ENCODE data around the gene PRKACG.
A peak's percentile ranks its signal among the peaks of the same experiment; 100 is the strongest.
"Not testable (repeated sequence)": the region's sequence is repeated elsewhere in the genome, so short reads cannot be mapped to it uniquely, and the experiment has no call there.

The PRKACG gene

DNA sequence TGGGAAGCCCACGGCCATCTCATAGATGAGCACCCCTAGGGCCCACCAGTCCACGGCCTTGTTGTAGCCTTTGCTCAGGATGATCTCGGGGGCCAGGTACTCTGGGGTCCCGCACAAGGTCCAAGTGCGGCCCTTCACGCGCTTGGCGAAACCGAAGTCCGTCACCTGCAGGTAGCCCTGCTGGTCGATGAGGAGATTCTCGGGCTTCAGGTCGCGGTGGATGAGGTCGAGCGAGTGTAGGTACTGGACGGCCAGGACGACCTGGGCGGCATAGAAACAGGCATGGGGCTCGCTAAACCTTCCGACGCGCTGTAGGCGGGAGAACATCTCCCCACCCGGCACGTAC, 558 bp downstream of the PRKACG start:
- no peaks in the 10 kb centered on the region for H3K36me3 Mint-ChIP-seq (ENCODE audit: low read depth)
- H3K27me3 Mint-ChIP-seq: peaks cover 5% of the 10 kb centered on the region
- H3K4me1 Mint-ChIP-seq (ENCODE audit: low read depth): peaks cover 36% of the 10 kb centered on the region
- H3K9me3 Mint-ChIP-seq: no peaks in the 10 kb centered on the region
- H3K27ac Mint-ChIP-seq: peak overlapping the region; percentile 64
- H3K4me3 Mint-ChIP-seq: no peak overlapping the region
- intact Hi-C loops (cut with micrococcal nuclease): no loop called here

DNA sequence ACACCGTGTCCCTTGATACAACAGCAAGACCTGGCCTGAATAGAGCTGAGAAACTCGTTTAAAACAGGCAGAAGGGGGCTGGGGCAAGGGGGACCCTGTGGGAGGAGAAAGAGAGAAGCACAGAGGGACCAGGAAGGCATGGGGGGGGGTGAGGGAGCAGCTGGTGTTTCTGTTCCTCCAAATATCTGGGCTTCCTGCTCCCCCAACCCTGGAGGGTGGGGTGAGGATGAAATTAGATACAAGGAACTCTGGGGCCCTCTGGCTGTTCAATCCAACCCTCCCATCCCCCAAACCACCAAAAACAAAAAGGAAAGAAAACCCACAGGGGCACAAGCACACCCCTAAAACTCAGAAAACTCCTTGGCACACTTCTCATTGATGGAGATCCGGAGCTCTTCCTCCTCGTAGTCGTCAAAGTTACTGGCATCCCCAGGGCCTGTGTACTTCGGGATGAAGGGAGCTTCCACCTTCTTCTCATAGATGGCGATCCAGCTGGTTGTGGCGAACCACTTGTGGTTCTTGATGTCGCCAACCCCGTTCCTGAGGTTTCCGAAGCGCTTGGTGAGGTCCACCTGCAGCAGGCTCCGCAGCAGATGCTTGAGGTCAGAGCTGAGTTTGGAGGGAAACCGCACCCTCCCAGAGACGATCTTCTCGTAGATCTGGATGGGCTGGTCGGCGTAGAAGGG, 1.1 kb downstream of the PRKACG start:
- Mint-ChIP-seq H3K4me1 (ENCODE audit: low read depth) (peaks cover 31% of the 10 kb centered on the region), H3K36me3 (ENCODE audit: low read depth) (no peaks in the 10 kb centered on the region), H3K27ac (peak overlapping the region; percentile 64), H3K9me3 (no peaks in the 10 kb centered on the region), H3K4me3 (peak overlapping the region; percentile 33), H3K27me3 (peaks cover 5% of the 10 kb centered on the region)
- intact Hi-C loops (cut with micrococcal nuclease): no loop called here

- H3K27me3 Mint-ChIP-seq: peaks cover 5% of the 10 kb centered on the region
- H3K9me3 Mint-ChIP-seq: no peaks in the 10 kb centered on the region
- peaks cover 22% of the 10 kb centered on the region for H3K4me1 Mint-ChIP-seq (ENCODE audit: low read depth)
- no peak overlapping the region for H3K27ac Mint-ChIP-seq
- no peaks in the 10 kb centered on the region for H3K36me3 Mint-ChIP-seq (ENCODE audit: low read depth)
- H3K4me3 Mint-ChIP-seq: no peak overlapping the region
- intact Hi-C loops (cut with micrococcal nuclease): loop anchor here (10.0 kb wide), 1 partner anchor 165 kb away; no protein-coding TSS in a partner anchor
Measured at GRCh38 chr9:69009708-69010107, 4.2 kb downstream of the PRKACG start.

DNA sequence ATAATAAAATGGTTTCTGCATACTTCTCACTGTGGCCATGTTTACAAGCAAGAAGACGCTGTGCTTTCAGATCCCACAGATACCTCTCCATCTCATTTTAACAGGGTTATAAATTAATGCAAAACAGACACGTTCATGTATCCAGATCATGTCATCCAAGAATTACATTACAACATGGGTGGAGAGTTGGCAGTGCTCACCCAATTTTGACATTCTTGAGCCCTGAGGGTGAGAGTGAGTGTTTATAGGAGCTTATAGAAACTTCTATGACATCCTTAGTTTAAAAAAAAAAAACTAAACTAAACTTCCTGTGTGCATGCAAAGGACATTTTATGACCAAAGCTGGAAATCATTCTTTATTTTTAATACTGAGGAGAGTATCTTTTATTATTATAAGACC, 9.1 kb downstream of the PRKACG start:
- Mint-ChIP-seq H3K27ac (no peak overlapping the region), H3K27me3 (no peaks in the 10 kb centered on the region), H3K4me1 (ENCODE audit: low read depth) (no peaks in the 10 kb centered on the region), H3K36me3 (ENCODE audit: low read depth) (no peaks in the 10 kb centered on the region), H3K9me3 (no peaks in the 10 kb centered on the region), H3K4me3 (no peak overlapping the region)
- intact Hi-C loops (cut with micrococcal nuclease): loop anchor here (5.0 to 10.0 kb wide), 2 partner anchors 160 to 298 kb away; partner anchors contain the start of gene PIP5K1B

DNA sequence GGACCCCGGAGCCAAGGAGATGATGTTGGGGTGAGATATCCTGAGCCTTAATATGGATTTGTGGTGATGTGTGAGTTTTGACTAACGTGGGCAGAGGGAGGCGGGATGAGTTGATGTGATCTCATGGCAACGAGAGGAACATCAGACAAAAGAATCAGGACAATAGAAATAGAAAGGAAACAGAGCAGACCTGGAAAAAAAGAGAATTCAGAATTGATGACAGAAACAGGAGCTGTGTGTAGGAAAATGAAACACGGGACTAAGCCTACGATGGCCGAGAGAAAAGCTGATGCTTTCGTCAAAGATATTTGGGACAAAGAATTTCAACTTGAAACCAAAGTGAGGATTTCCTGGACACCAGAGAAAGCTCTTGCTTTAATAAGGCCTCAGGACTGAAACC, 10.9 kb downstream of the PRKACG start:
- no peaks in the 10 kb centered on the region for H3K9me3 Mint-ChIP-seq
- H3K36me3 Mint-ChIP-seq (ENCODE audit: low read depth): no peaks in the 10 kb centered on the region
- H3K27me3 Mint-ChIP-seq: no peaks in the 10 kb centered on the region
- no peak overlapping the region for H3K4me3 Mint-ChIP-seq
- intact Hi-C loops (cut with micrococcal nuclease): loop anchor here (5.0 to 10.0 kb wide), 2 partner anchors 158 to 296 kb away; partner anchors contain the start of gene PIP5K1B
- no peak overlapping the region for H3K27ac Mint-ChIP-seq
- H3K4me1 Mint-ChIP-seq (ENCODE audit: low read depth): peaks cover 16% of the 10 kb centered on the region

DNA sequence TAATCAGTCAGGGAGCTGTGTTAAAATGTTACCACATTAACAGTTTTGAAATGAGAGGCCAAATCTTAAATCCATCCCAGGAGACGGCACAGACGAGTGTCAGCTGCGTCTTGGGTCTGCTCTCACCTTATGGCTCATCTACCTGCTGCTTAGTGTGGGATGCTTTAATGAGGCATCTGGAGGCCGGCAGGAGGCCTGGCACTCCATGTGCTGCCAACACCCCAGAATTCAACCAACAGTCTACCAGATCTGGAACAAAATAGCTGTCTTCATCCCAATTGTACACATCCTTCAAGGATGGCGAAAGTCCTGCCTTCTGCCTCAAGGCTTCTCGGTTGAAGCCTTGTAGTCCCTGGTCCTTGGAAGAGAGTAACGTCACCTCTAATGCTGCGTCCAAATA, 12.0 kb downstream of the PRKACG start:
- Mint-ChIP-seq H3K9me3 (no peaks in the 10 kb centered on the region), H3K4me1 (ENCODE audit: low read depth) (peaks cover 27% of the 10 kb centered on the region), H3K4me3 (no peak overlapping the region), H3K27me3 (no peaks in the 10 kb centered on the region), H3K27ac (no peak overlapping the region), H3K36me3 (ENCODE audit: low read depth) (no peaks in the 10 kb centered on the region)
- intact Hi-C loops (cut with micrococcal nuclease): loop anchor here (5.0 to 10.0 kb wide), 2 partner anchors 157 to 295 kb away; partner anchors contain the start of gene PIP5K1B

GRCh38 chr9:68999393-69000105, 14.4 kb downstream of the PRKACG start:
- H3K4me1 Mint-ChIP-seq (ENCODE audit: low read depth): peaks cover 47% of the 10 kb centered on the region
- no peak overlapping the region for H3K4me3 Mint-ChIP-seq
- H3K9me3 Mint-ChIP-seq: no peaks in the 10 kb centered on the region
- peak overlapping the region; percentile 89 for H3K27ac Mint-ChIP-seq
- no peaks in the 10 kb centered on the region for H3K36me3 Mint-ChIP-seq (ENCODE audit: low read depth)
- intact Hi-C loops (cut with micrococcal nuclease): loop anchor here (1.0 to 10.0 kb wide), 5 partner anchors 47 to 415 kb away; partner anchors contain the start of gene PIP5K1B
- H3K27me3 Mint-ChIP-seq: no peaks in the 10 kb centered on the region

DNA sequence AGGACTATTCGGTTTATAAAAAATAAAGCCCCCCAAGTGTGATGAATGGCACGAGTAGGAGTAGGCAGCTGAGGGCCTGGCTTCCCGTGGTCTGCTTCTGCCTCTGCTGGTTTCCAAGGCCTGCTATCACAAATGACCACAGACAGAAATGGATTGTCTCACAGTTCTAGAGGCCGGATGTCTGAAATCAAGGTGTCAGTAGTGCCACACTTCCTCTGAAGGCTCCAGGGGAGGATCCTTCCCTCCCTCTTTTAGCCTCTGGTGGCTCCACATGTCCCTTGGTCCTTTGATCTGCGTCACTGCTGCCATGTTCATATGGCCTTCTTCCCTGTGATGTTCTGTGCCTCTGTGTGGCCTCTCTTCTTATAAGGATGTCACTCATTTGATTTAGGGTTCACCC, 15.1 kb downstream of the PRKACG start:
- Mint-ChIP-seq H3K4me3 (no peak overlapping the region), H3K36me3 (ENCODE audit: low read depth) (no peaks in the 10 kb centered on the region), H3K27me3 (no peaks in the 10 kb centered on the region), H3K27ac (peak overlapping the region; percentile 89), H3K4me1 (ENCODE audit: low read depth) (peaks cover 47% of the 10 kb centered on the region), H3K9me3 (no peaks in the 10 kb centered on the region)
- intact Hi-C loops (cut with micrococcal nuclease): loop anchor here (1.0 to 5.0 kb wide), 3 partner anchors 47 to 415 kb away; a partner anchor contains a TSS

- intact Hi-C loops (cut with micrococcal nuclease): loop anchor here (5.0 kb wide), 2 partner anchors 46 to 216 kb away; a partner anchor contains a TSS
- Mint-ChIP-seq H3K27ac (peak overlapping the region; percentile 89), H3K4me1 (ENCODE audit: low read depth) (peaks cover 47% of the 10 kb centered on the region), H3K27me3 (no peaks in the 10 kb centered on the region), H3K36me3 (ENCODE audit: low read depth) (peaks cover under 1% of the 10 kb centered on the region), H3K9me3 (no peaks in the 10 kb centered on the region), H3K4me3 (no peak overlapping the region)
Measured at GRCh38 chr9:68998385-68998784, 15.5 kb downstream of the PRKACG start.

DNA sequence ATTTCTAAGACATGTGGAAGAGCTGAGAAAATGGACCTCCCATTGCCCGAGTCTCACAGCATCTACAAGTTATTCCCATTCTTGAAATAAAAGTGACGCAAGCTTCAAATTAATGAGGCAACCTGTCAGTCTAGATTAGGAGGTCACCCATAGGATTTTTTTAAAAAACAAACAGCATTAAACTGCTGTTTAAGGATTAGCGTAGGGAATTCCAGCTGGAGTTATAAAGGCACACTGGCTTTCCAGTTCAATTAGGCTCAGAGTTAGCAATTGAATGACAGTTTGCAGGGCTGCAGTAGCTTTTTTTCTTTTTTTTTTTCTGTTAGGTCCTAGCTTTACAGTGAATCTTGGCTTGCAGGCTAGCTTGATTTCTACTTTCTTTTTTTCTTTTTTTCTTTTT, 16.2 kb downstream of the PRKACG start:
- Mint-ChIP-seq H3K4me1 (ENCODE audit: low read depth) (peaks cover 47% of the 10 kb centered on the region), H3K27me3 (no peaks in the 10 kb centered on the region), H3K36me3 (ENCODE audit: low read depth) (peaks cover 6% of the 10 kb centered on the region), H3K4me3 (no peak overlapping the region), H3K27ac (peak overlapping the region; percentile 89), H3K9me3 (no peaks in the 10 kb centered on the region)
- intact Hi-C loops (cut with micrococcal nuclease): loop anchor here (5.0 kb wide), 2 partner anchors 45 to 215 kb away; a partner anchor contains a TSS

GRCh38 chr9:68996462-68996861, 17.5 kb downstream of the PRKACG start:
- peak overlapping the region; percentile 54 for H3K4me3 Mint-ChIP-seq
- H3K36me3 Mint-ChIP-seq (ENCODE audit: low read depth): peaks cover 6% of the 10 kb centered on the region
- no peaks in the 10 kb centered on the region for H3K9me3 Mint-ChIP-seq
- H3K27ac Mint-ChIP-seq: peak overlapping the region; percentile 89
- intact Hi-C loops (cut with micrococcal nuclease): loop anchor here (1.0 to 5.0 kb wide), 3 partner anchors 18 to 214 kb away; a partner anchor contains a TSS
- H3K4me1 Mint-ChIP-seq (ENCODE audit: low read depth): peaks cover 50% of the 10 kb centered on the region
- no peaks in the 10 kb centered on the region for H3K27me3 Mint-ChIP-seq

DNA sequence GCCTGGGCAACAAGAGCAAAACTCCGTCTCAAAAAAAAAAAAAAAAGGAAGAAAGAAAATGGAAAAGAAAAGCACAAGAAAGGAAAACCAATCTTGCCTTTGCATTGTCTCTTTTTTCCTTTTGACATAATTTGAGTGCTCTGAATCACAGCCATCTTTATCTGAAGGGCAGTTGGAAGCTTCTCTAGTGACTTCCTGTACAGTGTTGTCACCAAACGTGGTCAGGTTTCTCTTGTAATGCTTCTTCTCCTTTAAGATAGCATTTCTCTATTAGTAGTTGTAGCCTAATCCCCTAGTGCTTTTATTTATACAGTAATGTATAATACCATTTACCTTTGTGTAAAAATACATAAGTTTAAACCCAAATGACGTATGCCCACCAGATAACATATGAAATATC, 18.1 kb downstream of the PRKACG start:
- H3K27ac Mint-ChIP-seq: peak overlapping the region; percentile 89
- H3K4me1 Mint-ChIP-seq (ENCODE audit: low read depth): peaks cover 56% of the 10 kb centered on the region
- H3K27me3 Mint-ChIP-seq: no peaks in the 10 kb centered on the region
- no peak overlapping the region for H3K4me3 Mint-ChIP-seq
- H3K36me3 Mint-ChIP-seq (ENCODE audit: low read depth): peaks cover 6% of the 10 kb centered on the region
- intact Hi-C loops (cut with micrococcal nuclease): loop anchor here (1.0 to 5.0 kb wide), 3 partner anchors 17 to 213 kb away; a partner anchor contains a TSS
- H3K9me3 Mint-ChIP-seq: no peaks in the 10 kb centered on the region

DNA sequence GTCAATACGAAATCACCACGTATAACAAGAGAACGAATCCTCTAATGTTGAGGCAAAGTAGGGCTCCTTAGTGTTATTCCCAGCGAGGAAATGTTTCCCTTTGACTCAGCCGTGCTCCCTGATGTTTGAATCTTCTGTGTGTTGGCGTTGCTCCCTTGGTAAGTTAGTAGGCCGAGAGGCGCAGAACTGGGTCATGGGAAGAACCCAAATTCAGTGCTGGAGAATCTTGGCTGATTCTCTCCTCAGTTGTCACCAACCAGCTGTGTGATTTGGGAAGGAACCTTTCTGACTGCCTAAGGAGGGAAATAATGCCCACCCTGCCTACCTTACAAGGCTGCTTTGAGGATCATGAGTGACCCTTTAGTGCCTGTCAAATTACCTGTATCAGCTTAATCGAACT, 22.5 kb downstream of the PRKACG start:
- no peaks in the 10 kb centered on the region for H3K27me3 Mint-ChIP-seq
- no peak overlapping the region for H3K4me3 Mint-ChIP-seq
- no peaks in the 10 kb centered on the region for H3K9me3 Mint-ChIP-seq
- intact Hi-C loops (cut with micrococcal nuclease): no loop called here
- peaks cover 6% of the 10 kb centered on the region for H3K36me3 Mint-ChIP-seq (ENCODE audit: low read depth)
- peak overlapping the region; percentile 51 for H3K27ac Mint-ChIP-seq
- peaks cover 34% of the 10 kb centered on the region for H3K4me1 Mint-ChIP-seq (ENCODE audit: low read depth)

- H3K9me3 Mint-ChIP-seq; H3K27me3 Mint-ChIP-seq; H3K4me3 Mint-ChIP-seq; H3K27ac Mint-ChIP-seq; intact Hi-C loops (cut with micrococcal nuclease); H3K36me3 Mint-ChIP-seq (ENCODE audit: low read depth): not testable (repeated sequence)
- H3K4me1 Mint-ChIP-seq (ENCODE audit: low read depth): peaks cover 39% of the 10 kb centered on the region
Measured at GRCh38 chr9:68986949-68987348, 27.0 kb downstream of the PRKACG start.
